Mesothelial cell of epicardium (in vitro differentiated cells): ENCODE results near the gene EXD3. TPM values are rescaled to one million over a fixed set of nuclear protein-coding genes. Genes with fewer than 3 reads are reported as not detected.

ENCODE experiments used
- DNase-seq, 2 experiments: peaks; one replicate each; pipeline ENCODE4 v3.0.0; 2021; ENCODE audit warnings: low spot score in 2 of 2; ENCODE audit not compliant: unreplicated experiment in 2 of 2
- H3K27ac Mint-ChIP-seq: 2 replicates; pipeline ENCODE4 v1.8.0; 2021; ENCODE audit warnings: mixed read lengths
- H3K27me3 Mint-ChIP-seq: 2 replicates; pipeline ENCODE4 v1.8.0; 2021; ENCODE audit warnings: low read depth, mixed read lengths
- H3K36me3 Mint-ChIP-seq: 2 replicates; pipeline ENCODE4 v1.8.0; 2021; ENCODE audit warnings: mixed read lengths
- H3K4me1 Mint-ChIP-seq: 2 replicates; pipeline ENCODE4 v1.8.0; 2021; ENCODE audit warnings: mixed read lengths
- H3K4me3 Mint-ChIP-seq: 2 replicates; pipeline ENCODE4 v1.8.0; 2021; ENCODE audit warnings: mild to moderate bottlenecking, moderate library complexity, mixed read lengths
- H3K9me3 Mint-ChIP-seq: 2 replicates; pipeline ENCODE4 v1.8.0; 2021; ENCODE audit warnings: mixed read lengths
- CTCF ChIP-seq: fragments of 200-600 bp; sonication (generic); IDR thresholded peaks from one replicate; pipeline ENCODE4 v1.5.0; 2021; ENCODE audit warnings: antibody characterized with exemption; ENCODE audit not compliant: unreplicated experiment
- total RNA-seq: library from RNA; stranded (reverse); gene quantifications from 3 replicates; pipeline ENCODE4 v1.2.1, GENCODE V29; 2021

The EXD3 gene
- total RNA-seq, 1 donor from 2014 or later, result 38.2 TPM

DNA sequence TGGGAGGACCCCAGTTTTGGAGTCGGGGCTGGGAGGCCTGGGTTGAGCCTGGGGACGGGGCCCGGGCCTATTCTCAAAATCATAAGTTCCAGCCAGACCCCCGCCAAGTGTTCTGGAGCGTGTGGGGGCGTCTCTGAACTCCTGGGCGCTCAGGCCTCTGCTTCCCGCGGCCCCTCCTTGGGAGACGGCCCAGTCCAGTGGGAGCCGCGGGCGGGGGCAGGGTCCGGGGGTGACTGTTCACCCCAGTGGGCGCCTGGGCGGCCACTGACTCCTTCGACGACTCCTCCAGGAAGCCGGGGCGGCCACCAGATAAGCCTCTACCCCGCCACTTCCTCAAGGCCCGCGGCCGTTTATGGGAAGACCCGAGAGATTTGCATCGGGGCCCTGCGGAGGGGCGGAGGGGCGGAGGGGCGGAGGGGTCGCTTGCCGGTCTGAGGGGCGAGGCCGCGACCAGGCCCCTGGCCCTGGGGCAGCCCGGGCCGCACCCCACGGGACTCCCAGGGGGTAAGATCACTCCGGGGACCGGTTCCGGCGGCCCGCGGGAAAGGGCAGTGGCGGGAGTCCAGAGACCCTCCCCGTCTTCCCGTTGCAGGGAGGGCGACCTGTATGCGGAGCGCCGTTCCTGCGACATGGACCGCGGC is 144.8 kb downstream of the EXD3 start:
- Mint-ChIP-seq H3K27me3 (peaks cover 15% of the 10 kb centered on the region), H3K9me3 (no peaks in the 10 kb centered on the region), H3K36me3 (no peaks in the 10 kb centered on the region), H3K4me1 (peaks cover 27% of the 10 kb centered on the region), H3K27ac (no peak overlapping the region), H3K4me3 (peak overlapping the region; percentile 72)
- TF ChIP-seq CTCF, result no peak
- peak in 1 of 2 experiments; percentile 38 for DNase-seq

GRCh38 chr9:137277329-137278041 is 145.5 kb downstream of the EXD3 start, which contains the start of gene TOR4A:
Gene TOR4A (plus strand): TSS chr9:137277726. CDS start chr9:137278690, 964 bp downstream.
- peak in 1 of 2 experiments; percentile 53 for DNase-seq
- Mint-ChIP-seq H3K4me1 (peaks cover 26% of the 10 kb centered on the region), H3K27me3 (peaks cover 9% of the 10 kb centered on the region), H3K9me3 (no peaks in the 10 kb centered on the region), H3K27ac (peak within 1 kb of the TSS; percentile 94), H3K36me3 (no peaks in the 10 kb centered on the region), H3K4me3 (peak within 1 kb of the TSS; percentile 72)
- TF ChIP-seq CTCF, result no peak

GRCh38 chr9:137276473-137277328 is 146.3 kb downstream of the EXD3 start:
- Mint-ChIP-seq H3K36me3 (no peaks in the 10 kb centered on the region), H3K4me1 (peaks cover 25% of the 10 kb centered on the region), H3K27me3 (peaks cover 2% of the 10 kb centered on the region), H3K9me3 (no peaks in the 10 kb centered on the region), H3K4me3 (peak overlapping the region; percentile 72), H3K27ac (peak overlapping the region; percentile 94)
- no peak for TF ChIP-seq CTCF
- DNase-seq, result peak in 1 of 2 experiments; percentile 72

- H3K4me1 Mint-ChIP-seq, result peaks cover 24% of the 10 kb centered on the region
Observed at GRCh38 chr9:137275588-137276472, 147.1 kb downstream of the EXD3 start.

More at GRCh38 chr9:137275588-137276472, 147.1 kb downstream of the EXD3 start:
- peak in 1 of 2 experiments; percentile 35 for DNase-seq
- Mint-ChIP-seq H3K27me3 (no peaks in the 10 kb centered on the region), H3K36me3 (peaks cover 2% of the 10 kb centered on the region), H3K4me3 (no peak overlapping the region), H3K9me3 (no peaks in the 10 kb centered on the region), H3K27ac (peak overlapping the region; percentile 61)
- TF ChIP-seq CTCF, result no peak
